ENCODE results near the gene ANGPTL2. TPM values are rescaled to one million over a fixed set of nuclear protein-coding genes. Genes with fewer than 3 reads are reported as not detected.
"Not testable (repeated sequence)": the region's sequence is repeated elsewhere in the genome, so short reads cannot be mapped to it uniquely, and the experiment has no call there.

The ANGPTL2 gene
- polyA plus RNA-seq, 3 donors = 9.6 to 11.1 (median 9.7) TPM

DNA sequence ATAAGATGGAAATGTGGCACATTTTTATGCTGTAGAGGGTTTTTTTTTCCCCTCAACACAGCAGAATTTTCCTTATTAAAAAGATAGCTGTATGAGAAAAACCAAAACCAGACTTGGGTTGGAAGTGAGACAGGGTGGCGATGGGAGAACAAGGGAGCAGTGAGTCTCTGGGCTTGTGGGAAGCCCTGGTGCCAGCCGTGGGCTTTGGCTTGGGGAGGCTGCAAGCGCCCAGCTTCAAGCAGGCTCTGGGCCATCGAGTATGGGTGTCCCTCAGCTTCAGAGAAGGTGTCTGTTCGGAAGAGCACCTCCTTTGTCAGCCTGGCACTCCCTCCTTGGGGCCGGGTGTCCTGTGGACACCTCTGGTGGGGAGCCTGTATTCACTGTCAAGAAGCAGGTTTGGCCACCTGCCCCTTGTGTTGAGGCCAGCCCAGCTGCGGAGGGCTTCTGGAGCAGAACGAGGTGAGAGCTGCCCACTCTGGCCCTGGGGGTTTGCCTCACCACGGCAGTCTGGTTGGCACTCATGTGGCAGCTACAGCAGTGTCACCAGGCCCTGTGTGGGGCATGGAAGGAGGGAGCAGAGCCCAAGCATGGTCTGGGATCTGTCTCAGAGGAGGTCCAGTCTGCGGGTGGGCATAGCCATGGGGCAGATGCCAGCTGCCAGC is 37.6 kb upstream of the ANGPTL2 start:
- DNase-seq (ENCODE audit: extremely low read depth in 1 of 11, low read depth in 9 of 11, low spot score in 4 of 11) = no peak

DNA sequence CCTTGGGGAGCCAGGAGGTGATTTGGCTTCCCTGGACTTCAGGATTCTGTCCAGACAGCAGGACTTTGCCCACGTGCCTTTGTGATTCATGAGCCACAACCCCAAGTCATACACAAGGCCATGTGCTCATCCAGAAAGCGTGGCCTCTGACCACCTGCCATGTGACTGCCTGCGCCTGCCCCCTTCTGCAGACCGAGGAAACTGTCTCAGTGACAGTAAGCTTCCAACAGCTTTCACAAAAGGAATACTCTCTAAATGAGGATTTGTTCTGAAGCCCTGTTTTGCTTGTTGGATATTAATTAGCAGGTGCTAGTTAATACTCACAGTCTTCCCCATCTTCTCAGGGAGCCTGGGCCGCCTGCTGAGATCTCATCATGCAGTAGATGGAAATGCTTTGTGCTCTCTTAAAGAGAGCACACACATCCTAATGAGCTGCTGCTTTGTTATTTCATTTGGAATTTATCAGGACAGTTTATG is 36.9 kb upstream of the ANGPTL2 start:
- peak in 3 of 11 donors; percentile 21 to 33 (median 23) for DNase-seq (ENCODE audit: extremely low read depth in 1 of 11, low read depth in 9 of 11, low spot score in 4 of 11)

DNA sequence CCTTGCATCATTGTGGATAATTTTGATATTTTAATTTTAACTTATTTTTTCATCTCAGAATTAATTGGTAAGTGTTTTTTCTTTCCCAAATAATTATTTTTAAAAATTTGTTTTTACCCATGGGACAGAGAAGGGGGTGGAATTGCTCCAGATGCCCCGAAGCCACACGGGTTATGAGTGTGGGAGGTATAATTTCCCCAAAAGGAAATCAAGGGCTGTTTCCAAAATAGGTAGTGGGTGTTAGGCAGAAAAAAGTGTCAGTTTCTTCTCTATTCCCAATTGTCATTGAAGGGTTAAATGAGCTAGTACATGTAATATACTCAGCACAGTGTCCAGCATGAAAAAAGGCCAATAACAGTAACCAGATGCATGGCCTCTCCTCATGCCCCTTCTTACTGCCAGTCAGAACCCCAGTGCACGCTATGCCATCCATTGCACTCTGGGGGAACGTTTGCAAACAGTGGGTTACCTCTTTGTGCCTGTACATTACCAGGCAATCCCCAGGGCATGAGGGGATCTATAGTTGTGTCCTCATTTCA is 36.4 kb upstream of the ANGPTL2 start:
- DNase-seq (ENCODE audit: extremely low read depth in 1 of 11, low read depth in 9 of 11, low spot score in 4 of 11) = no peak

DNA sequence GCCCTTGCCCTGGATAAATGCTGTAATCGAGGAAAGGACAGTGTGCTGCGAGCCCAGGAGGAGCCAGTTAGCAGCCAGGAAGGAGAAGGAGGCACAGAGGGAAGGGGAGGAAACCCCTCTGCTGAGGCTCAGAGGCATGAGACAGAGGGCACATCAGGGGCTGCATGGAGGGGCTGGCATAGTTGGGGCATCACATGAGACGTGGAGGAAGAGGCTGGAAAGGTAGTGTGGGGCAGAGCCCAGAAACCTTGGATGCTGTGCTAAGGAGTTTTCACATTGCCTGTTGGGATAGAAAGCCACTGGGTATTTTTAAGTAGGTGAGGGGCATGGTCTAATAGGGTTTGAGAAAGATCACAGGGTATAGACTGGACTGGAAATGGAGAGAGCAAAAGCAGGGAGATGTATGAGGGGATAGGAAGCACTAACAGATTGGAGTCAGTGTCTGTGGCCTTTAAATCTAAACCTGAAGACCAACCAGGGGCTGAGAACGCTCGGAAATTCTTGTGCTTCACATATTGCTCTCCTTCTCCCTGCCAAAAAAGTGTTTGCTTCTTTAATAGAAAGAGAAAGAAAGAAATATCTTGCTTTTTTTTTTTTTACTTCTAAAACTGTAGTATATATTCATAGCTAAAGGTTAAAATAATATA is 33.0 kb upstream of the ANGPTL2 start:
- no peak for DNase-seq (ENCODE audit: extremely low read depth in 1 of 11, low read depth in 9 of 11, low spot score in 4 of 11)

DNA sequence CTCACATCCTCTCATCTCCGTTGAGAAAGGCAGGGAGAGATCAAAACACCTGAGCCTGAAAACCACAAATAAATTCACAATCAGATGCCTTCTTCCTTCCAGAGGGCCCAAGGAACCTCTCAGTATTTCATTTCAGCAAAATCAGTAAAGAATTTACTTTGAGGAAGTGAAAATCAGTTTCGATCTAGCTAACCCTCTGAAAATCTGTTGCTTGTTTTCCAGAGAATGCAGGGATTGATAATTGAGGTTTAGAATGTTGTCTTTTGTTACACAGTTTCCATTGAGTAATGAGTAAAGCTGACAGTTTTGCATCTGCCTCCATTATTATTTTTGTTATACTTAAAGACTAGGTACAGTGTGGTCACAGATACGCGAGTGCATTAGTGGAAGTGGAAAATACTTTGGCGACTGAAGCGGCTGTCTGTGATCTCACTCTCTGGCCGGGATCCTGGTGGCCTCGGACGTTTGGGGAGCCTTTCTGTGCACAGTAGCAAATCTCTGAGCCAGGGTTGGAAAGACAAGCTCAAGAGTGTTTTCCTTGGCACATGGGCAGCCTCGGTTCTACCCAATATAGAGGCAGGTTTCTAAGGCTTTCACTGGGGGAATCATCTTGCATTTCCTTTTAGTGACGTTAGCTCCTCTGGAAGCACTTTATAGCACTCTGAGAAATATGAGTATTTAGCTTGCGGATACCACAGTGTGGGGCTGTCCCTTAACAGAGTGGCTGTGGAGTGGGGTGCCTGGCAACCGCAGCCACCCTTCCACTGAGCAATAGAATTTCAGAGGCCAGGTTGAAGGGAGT is 32.2 kb upstream of the ANGPTL2 start:
- DNase-seq (ENCODE audit: extremely low read depth in 1 of 11, low read depth in 9 of 11, low spot score in 4 of 11) = no peak

DNA sequence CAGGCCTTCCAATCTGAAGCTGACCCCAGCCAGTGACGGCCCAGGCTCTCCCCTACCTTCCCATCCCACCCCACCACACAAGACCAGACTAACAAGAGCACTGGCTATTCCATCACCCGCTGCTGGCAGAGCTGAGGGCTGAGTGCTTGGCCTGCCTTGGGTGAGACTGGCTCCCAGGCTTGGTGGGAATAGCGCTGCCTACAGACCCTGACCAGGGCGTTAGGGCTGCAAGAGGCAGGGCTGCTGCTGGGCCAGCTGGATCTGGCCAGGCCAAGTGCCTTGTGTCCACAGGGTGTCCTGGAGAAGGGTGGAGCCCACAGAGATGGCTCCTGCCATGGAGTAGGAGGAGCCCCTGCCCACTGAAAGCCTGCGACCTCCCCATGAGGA is 31.6 kb upstream of the ANGPTL2 start:
- no peak for DNase-seq (ENCODE audit: extremely low read depth in 1 of 11, low read depth in 9 of 11, low spot score in 4 of 11)

DNA sequence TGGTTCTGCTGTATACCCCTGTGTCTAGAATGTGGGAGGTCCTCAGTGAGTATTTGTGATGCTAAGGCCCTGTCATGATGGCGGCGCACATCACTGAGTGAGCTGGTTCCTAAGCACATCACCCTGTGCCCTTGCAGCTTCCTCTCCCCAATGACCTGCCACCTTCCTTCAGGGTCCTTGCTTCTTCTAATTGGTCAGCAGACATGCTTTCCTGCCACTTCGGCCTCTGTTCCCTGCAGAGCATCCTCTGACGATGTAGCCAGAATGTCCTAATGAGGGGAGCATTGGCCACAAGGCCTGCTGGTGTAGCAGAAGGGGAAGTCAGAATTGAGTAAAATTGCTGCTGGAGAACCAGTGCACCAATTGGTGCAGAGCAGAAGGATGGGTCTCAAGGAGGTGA is 31.1 kb upstream of the ANGPTL2 start:
- no peak for DNase-seq (ENCODE audit: extremely low read depth in 1 of 11, low read depth in 9 of 11, low spot score in 4 of 11)

DNA sequence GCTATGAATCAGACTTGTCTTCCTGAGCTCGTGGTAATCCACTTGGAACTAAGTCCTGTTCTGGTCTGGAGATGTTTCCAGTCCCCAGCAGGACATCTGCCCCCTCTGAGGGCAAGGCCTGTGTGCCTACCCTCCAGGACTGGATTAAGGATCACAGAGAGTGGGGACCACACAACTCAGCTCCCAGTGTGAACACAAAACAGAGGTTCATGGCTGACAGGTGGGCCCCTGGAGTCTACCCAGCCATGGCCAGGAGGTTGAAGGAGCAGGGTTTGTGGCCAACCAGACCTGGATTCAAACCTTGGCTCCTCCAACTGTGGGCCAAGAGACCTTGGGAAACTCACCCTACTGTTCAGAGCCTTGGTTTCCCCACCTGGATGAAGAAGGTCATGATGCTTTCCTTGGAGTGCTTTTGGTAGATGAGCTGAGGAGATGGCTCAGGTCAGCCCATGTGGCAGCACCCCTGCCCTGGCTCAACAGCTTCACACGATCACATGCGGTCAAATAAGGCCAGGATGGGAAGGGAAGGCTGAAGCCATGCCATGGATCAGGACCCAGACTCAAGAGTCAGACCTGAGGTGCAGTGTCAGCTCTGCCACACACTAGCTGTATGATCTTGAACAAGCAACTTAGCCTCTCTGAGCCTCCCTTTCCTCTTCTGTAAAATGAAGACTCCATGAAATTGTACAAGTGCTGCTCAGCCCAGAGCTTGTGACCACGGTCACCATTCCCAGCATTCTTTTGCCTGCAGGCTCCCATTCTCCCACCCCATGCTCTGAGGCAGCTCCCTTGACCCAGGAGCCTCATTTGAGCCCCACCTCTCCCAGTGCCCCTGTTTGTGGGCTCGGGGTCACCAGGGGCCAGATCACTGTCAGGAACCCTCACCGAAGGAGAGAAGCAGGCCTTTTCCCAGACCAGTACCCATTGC is 27.3 kb upstream of the ANGPTL2 start:
- DNase-seq (ENCODE audit: extremely low read depth in 1 of 11, low read depth in 9 of 11, low spot score in 4 of 11) = no peak

DNA sequence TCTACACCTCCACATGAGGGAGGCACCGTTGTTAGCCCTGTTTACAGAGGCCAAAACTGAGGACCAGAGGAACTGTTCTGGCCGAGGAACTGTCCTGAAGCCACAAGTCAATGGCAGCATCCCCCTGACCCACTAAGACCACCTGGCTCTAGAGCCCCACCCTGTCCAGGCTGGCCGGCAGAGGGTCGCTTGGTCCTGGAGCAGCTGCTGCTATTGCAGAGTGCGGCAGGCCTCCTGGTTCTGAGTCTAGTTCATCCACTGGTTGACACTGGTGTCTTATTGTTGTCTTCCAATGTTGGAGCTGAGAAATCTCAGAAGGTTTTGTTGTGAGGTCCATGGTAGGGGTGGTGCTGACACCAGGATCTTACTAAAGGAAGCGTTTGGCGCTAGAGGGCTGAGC is 26.6 kb upstream of the ANGPTL2 start:
- DNase-seq (ENCODE audit: extremely low read depth in 1 of 11, low read depth in 9 of 11, low spot score in 4 of 11) = no peak

DNA sequence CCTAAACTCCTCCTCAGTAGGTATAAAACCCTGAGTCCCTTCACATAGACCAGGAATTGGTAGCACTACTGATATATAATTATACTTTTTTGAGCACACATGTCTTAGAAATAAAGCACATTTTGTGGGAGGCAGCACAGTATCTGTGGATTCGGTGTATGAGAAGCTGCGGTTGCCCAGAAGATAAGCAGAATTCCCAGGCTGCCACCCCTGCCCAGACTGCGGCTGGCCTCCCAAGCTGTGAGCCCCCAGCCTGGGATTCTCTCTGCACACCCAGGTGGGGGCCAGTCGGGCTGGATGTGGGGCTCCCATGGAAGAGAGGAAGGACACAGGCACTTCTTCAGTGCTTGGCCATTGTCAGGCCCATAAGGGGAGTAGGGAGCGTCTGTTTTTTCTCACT is 25.6 kb upstream of the ANGPTL2 start:
- DNase-seq (ENCODE audit: extremely low read depth in 1 of 11, low read depth in 9 of 11, low spot score in 4 of 11) = no peak

DNA sequence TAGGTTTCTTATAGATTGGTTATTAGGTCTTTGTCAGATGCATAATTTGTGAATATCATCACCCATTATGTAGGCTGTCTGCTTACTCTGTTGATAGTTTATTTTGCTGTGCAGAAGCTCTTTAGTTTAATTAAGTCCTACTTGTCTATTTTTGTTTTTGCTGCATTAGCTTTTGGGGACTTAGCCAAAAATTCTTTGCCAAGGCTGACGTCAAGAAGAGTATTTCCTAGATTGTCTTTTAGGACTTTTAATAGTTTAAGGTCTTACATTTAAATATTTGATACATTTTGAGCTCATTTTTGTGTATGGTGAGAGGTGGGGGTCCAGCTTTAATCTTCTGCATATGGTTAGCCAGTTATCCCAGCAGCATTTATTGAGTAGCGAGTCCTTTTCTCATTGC is 24.8 kb upstream of the ANGPTL2 start:
- no peak for DNase-seq (ENCODE audit: extremely low read depth in 1 of 11, low read depth in 9 of 11, low spot score in 4 of 11)

DNA sequence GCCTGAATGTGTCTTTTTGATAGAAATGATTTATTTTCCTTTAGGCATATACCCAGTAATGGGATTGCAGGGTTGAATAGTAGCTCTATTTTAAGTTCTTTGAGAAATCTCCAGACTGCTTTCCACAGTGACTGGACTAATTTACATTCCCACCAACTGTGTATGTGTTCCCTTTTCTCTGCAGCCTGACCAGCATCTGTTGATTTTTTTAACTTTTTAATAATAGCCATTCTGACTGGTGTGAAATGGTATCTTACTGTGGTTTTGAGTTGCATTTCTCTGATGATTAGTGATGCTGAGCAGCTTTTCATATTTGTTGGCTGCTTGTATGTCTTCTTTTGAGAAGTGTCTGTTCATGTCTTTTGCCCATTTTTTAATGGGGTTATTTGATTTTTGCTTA is 24.4 kb upstream of the ANGPTL2 start:
- not testable (repeated sequence) for DNase-seq (ENCODE audit: extremely low read depth in 1 of 11, low read depth in 9 of 11, low spot score in 4 of 11)

DNA sequence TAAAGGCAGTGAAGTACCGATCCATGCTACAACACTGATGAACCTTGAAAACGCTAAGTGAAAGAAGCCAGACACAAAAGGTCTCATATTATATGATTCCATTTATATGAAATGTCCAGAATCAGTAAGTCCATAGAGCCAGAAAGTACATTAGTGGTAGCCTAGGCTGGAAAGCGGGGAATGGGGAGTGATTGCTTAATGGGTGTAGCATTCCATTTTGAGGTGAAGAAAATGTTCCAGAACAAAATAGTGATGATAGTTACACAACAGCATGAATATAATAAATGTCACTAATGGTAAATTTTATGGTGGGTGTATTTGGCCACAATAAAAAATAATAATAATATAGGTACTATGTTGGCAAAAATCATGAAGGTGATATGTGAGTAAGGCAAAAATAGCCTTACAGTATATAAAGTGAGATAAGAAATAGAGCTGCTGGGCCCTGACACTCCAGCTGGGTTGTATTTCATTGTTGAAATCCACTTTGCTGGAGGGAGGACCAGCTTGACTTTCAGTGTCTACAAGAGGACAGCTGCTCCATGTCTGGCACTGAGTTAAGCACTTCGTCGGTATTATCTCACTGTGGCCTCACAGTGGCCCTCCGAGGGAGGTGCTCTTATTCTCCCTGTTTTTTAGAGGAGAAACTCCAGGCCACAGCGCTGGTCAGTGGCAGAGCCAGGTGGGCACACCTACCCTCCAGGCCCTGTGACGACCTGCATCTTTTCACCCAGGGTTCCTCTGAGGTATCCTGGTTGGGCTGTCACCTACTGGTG is 22.4 kb upstream of the ANGPTL2 start:
- DNase-seq (ENCODE audit: extremely low read depth in 1 of 11, low read depth in 9 of 11, low spot score in 4 of 11) = no peak

DNA sequence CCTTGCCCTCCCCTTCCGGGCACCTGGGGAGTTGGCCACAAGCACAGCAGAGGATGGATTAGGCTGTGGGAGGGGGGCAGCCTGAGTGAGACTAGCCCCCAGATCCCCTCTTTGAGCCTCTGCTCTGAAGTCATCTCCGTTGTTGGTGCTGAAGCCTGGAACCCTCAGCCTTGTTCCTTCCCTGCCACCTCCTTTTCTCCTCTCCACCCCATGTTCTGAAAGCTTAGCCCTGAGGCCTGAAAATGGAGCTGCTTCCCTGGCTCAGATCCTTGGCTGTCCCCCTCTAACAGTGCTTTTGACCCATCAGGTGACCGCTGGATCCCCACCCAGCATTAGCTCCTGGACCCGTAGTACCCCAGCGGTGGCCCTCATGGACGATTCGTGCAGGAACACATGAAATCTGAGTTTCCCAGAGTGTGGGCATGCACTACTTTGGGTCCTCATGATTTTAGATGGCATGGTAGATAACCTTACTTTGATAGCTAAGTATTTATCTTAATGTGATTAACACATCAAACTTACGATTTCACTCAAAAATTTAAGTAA is 21.6 kb upstream of the ANGPTL2 start:
- DNase-seq (ENCODE audit: extremely low read depth in 1 of 11, low read depth in 9 of 11, low spot score in 4 of 11) = no peak

DNA sequence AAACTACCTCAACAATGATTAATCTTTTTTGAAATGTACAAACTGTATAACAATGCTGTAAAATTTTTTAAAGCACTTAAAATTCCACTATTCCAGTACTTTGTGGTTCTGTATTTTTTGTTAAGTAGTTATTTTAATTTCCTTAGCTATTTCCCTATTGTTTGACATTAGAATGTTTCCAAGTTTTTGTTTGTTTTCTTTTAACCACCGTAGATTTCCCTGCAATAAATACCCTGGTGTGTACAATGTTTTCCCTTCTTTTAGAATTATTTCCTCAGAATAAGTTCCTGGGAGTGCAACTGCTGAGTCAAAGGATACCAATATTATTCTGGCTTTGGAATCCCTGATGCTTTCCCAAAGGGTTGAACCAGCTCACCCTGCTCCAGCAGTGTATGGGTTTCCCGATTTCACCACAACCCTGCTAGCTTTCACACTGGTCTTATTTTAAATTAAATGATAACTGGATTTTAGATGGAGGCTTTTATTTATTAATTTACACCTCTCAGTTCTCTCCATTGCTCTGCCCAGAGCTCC is 20.6 kb upstream of the ANGPTL2 start:
- no peak for DNase-seq (ENCODE audit: extremely low read depth in 1 of 11, low read depth in 9 of 11, low spot score in 4 of 11)

DNA sequence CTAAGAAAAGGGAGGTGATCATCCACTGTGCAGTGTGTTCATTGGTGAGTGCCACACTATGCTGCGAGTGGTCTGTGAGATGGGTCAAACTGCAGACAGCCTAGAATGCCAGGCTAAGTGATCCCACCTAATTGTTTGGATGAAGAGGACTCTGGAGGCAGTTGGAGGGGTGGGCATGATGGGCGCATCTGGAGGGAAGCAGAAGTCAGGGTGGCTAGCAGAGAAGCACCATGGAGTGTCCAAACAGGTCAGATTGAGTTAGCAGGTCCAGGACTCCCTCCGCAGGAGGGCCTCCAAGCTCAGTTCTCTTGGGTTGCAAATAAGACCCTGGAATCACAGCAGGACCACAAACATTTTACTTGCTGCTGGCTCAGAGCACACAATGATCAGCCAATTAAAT is 19.9 kb upstream of the ANGPTL2 start:
- no peak for DNase-seq (ENCODE audit: extremely low read depth in 1 of 11, low read depth in 9 of 11, low spot score in 4 of 11)

DNA sequence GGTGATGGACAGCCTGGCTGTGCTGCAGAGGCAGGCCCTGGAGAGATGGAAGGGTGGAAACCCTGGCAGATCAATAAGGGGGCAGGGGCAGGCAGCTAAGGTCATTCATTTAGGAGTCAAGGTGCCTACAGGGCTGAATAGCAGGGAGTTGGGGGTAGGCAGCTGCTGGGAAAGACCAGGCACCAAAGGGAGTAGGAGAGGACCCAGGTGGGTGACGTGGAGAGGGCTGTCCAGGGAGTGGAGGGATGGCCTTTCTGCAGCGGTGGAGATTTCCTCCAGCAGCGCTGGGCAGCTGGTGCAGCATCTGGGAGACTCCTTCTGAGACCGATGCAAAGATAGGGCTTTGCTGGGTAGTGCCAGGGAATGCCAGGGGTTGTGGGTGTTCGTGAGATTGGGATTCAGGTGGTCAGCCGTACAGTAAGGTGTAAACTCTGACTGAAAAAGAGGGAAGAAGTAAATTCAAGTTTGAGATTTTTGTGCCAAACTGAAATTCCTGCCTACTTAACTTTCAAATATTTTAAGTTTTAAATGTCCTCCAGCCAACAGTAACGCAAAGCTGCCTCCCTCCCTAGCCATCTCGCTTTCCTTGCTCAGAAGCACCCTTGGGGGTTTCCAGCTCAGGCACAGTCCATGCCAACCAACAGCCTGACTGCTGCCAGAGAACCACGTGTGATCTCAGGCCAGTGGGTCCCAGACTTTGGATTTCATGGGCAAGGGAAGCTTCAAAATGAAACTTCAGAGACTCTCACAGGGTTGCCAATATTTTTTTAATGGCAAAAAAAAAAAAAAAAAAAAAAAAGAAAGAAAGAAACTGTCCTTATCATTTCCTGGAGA is 18.6 kb upstream of the ANGPTL2 start:
- DNase-seq (ENCODE audit: extremely low read depth in 1 of 11, low read depth in 9 of 11, low spot score in 4 of 11) = no peak

Data from renal cortex interstitium (tissue), 11 donors.